ENCODE data around the gene UPK3A.
A peak's percentile ranks its signal among the peaks of the same experiment; 100 is the strongest.
"Not testable (repeated sequence)": the region's sequence is repeated elsewhere in the genome, so short reads cannot be mapped to it uniquely, and the experiment has no call there.

Gene UPK3A

GRCh38 chr22:45259754-45260394 lies 24.9 kb upstream of the UPK3A start:
- DNase-seq = no peak

GRCh38 chr22:45260395-45260759 lies 24.4 kb upstream of the UPK3A start:
- DNase-seq = not testable (repeated sequence)

GRCh38 chr22:45261407-45262088 lies 23.2 kb upstream of the UPK3A start:
- DNase-seq = no peak

GRCh38 chr22:45262195-45262930 lies 22.4 kb upstream of the UPK3A start:
- DNase-seq = peak; percentile 51

GRCh38 chr22:45262931-45263462 lies 21.8 kb upstream of the UPK3A start:
- no peak for DNase-seq

- DNase-seq = peak; percentile 97
Observed at GRCh38 chr22:45263463-45264269, 21.1 kb upstream of the UPK3A start.

GRCh38 chr22:45265535-45265934 lies 19.2 kb upstream of the UPK3A start:
- DNase-seq = peak; percentile 68

GRCh38 chr22:45268167-45268957 lies 16.4 kb upstream of the UPK3A start:
- DNase-seq = no peak

GRCh38 chr22:45268958-45269844 lies 15.5 kb upstream of the UPK3A start:
- peak; percentile 41 for DNase-seq

- DNase-seq = peak; percentile 44
Observed at GRCh38 chr22:45270095-45271020, 14.4 kb upstream of the UPK3A start.

- peak; percentile 36 for DNase-seq
Observed at GRCh38 chr22:45271667-45272201, 13.0 kb upstream of the UPK3A start.

- no peak for DNase-seq
Observed at GRCh38 chr22:45272498-45272897, 12.3 kb upstream of the UPK3A start.

GRCh38 chr22:45273452-45274075 lies 11.2 kb upstream of the UPK3A start:
- DNase-seq = no peak

- DNase-seq = no peak
Observed at GRCh38 chr22:45276507-45277105, 8.1 kb upstream of the UPK3A start.

GRCh38 chr22:45277720-45278119 lies 7.0 kb upstream of the UPK3A start:
- DNase-seq = not testable (repeated sequence)

GRCh38 chr22:45278125-45278524 lies 6.6 kb upstream of the UPK3A start:
- DNase-seq = no peak

- DNase-seq = no peak
Observed at GRCh38 chr22:45280587-45280980, 4.2 kb upstream of the UPK3A start.

GRCh38 chr22:45281010-45281409 lies 3.7 kb upstream of the UPK3A start:
- DNase-seq = no peak

Measured in MV-4-11 (cell line).